Measurements from ENCODE around the gene IMPDH2.

Gene IMPDH2

GRCh38 chr3:49005303-49005680 is 23.9 kb downstream of the IMPDH2 start:
- DNase-seq = no peak

- no peak for DNase-seq
These were observed 24.6 kb downstream of the IMPDH2 start for GRCh38 chr3:49004352-49005302.

GRCh38 chr3:49001155-49001554 is 28.0 kb downstream of the IMPDH2 start:
- no peak for DNase-seq

- no peak for DNase-seq
These were observed 29.9 kb downstream of the IMPDH2 start for GRCh38 chr3:48999085-48999858.

GRCh38 chr3:48997714-48998637 is 31.2 kb downstream of the IMPDH2 start:
- no peak for DNase-seq

- DNase-seq = no peak
These were observed 32.0 kb downstream of the IMPDH2 start for GRCh38 chr3:48997102-48997635.

GRCh38 chr3:48996640-48997039 is 32.6 kb downstream of the IMPDH2 start:
- DNase-seq = no peak

- DNase-seq = no peak
These were observed 35.4 kb downstream of the IMPDH2 start for GRCh38 chr3:48993834-48994233.

GRCh38 chr3:48991851-48992545 is 37.2 kb downstream of the IMPDH2 start:
- no peak for DNase-seq

GRCh38 chr3:48990636-48991469 is 38.3 kb downstream of the IMPDH2 start:
- peak; percentile 18 for DNase-seq

GRCh38 chr3:48989796-48990635 is 39.2 kb downstream of the IMPDH2 start, which contains the start of gene P4HTM:
TSS of gene P4HTM (plus strand) at chr3:48990241. CDS start at chr3:48990257, 16 bp downstream.
- DNase-seq = peak; percentile 93

- DNase-seq = no peak
These were observed 39.9 kb downstream of the IMPDH2 start for GRCh38 chr3:48989126-48989795.

- DNase-seq = no peak
These were observed 43.3 kb downstream of the IMPDH2 start for GRCh38 chr3:48985831-48986376.

GRCh38 chr3:48984663-48985062 is 44.5 kb downstream of the IMPDH2 start:
- no peak for DNase-seq

- DNase-seq = no peak
These were observed 46.1 kb downstream of the IMPDH2 start for GRCh38 chr3:48983096-48983495.

GRCh38 chr3:48982686-48983085 is 46.5 kb downstream of the IMPDH2 start:
- DNase-seq = no peak

GRCh38 chr3:48982016-48982415 is 47.2 kb downstream of the IMPDH2 start:
- no peak for DNase-seq

GRCh38 chr3:48980295-48980694 is 48.9 kb downstream of the IMPDH2 start:
- no peak for DNase-seq

GRCh38 chr3:48979451-48979850 is 49.7 kb downstream of the IMPDH2 start:
- no peak for DNase-seq

Measured in fibroblast of skin of back (primary cell).